Right ventricle myocardium superior (tissue), 1 donor: Measurements from ENCODE around the gene OR2A42. TPM values are rescaled to one million over a fixed set of nuclear protein-coding genes. Genes with fewer than 3 reads are reported as not detected.
"Not testable (repeated sequence)": the region's sequence is repeated elsewhere in the genome, so short reads cannot be mapped to it uniquely, and the experiment has no call there.

Experiments used
- ATAC-seq: fragments of 200-7000 bp; cut with Tn5 transposase; one replicate; pipeline ENCODE4 v1.9.1; 2020; ENCODE audit warnings: mild to moderate bottlenecking; ENCODE audit not compliant: poor library complexity
- DNase-seq: peaks from one replicate; pipeline ENCODE4 v3.0.0-alpha.2; 2020
- intact Hi-C: fragments of 100-400 bp; cut with DNase I; formaldehyde crosslinking; loops from one replicate; pipeline ENCODE4 v1.11.2; 2022
- total RNA-seq: library from RNA; stranded (reverse); fragmentation: NEBNext Ultra II Directional; extraction: Animal tissue kit (Norgen Biotek cat#: 25700); gene quantifications from one replicate; pipeline ENCODE4 v1.2.1, GENCODE V29; 2021
- donor health status: DM: no; HTN: yes; CAD: no; lungs with severe emphysema.

The OR2A42 gene
- total RNA-seq, 1 donor from 2014 or later: not detected

DNA sequence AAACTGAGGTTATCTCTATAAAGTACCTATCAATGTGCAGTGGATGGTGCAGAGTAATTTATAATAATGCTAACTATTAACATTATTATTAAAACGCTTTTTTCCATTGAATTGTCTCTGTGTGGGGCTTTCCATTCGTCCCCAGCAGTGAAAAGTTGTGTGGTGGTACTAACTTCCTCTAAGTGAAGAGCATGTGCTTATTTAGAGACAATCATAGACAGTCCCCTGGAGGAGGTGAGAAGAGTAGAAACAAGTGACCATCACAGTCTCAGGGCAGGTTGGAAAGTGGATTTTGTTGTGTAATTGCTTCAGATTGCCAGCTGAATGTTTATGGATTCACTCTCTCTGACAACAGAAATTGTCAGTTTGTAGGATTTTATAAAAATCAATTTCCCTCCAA is 8.4 kb downstream of the OR2A42 start:
- ATAC-seq, DNase-seq, intact Hi-C loops: not testable (repeated sequence)

DNA sequence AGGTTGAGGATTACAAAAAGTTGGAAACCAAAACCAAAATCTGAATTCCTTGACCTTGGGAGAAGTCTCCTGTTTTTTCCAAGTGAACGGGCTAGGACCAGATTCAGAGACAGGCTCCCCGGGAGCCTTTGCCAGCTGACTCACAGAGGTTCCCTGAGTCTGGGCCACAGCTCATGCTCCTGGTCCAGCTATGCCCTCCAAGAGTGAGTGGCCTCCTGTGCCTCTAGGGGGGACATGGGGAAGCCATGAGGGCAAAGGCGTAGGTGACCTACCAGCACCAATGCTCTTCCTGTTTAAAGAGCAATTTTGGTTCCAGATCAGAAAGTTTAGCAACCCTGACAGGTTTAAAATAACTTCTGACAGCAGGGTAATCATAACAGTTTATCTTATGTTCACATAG is 10.6 kb downstream of the OR2A42 start:
- ATAC-seq, intact Hi-C loops: not testable (repeated sequence)

DNA sequence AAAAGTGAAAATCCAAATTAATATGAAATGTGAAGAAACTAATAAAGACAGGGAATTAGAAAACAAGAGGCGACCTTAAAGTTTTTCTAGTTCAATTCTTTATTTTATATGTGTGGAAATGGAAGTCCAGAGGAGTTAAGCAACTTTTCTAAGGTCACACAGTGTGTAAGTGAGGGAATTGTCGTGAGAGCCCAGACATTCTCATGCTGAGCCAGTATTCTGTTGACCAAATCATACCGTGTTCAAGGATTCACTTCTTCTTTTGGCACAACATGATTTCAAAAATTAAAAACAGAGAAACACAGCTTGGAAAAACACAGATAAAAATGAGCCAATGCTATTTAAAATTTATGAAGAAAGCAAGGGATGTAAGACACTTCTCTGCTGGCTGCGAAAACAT is 12.5 kb downstream of the OR2A42 start:
- intact Hi-C loops, DNase-seq, ATAC-seq: not testable (repeated sequence)

More for the DNA sequence above, 10.6 kb downstream of the OR2A42 start:
- not testable (repeated sequence) for DNase-seq

DNA sequence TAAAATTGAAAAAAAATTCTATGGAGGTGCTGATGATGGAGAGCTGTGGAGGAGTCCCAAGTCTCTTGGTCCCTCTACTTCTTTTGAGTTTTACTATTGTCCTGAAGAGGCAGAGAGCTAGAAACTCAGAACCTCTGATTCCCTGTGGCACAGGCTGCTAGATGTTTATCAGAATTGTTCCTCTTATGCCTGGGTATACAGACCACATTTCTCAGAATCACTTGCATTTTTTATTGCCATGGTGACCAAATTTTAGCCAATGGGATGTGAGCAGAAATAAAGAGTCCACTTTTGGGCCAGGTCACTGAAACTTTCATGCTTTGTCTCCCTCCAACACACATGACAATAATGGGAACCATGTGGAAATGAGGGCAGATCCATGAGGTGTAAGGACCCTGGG is 15.7 kb downstream of the OR2A42 start:
- ATAC-seq, DNase-seq, intact Hi-C loops: not testable (repeated sequence)

DNA sequence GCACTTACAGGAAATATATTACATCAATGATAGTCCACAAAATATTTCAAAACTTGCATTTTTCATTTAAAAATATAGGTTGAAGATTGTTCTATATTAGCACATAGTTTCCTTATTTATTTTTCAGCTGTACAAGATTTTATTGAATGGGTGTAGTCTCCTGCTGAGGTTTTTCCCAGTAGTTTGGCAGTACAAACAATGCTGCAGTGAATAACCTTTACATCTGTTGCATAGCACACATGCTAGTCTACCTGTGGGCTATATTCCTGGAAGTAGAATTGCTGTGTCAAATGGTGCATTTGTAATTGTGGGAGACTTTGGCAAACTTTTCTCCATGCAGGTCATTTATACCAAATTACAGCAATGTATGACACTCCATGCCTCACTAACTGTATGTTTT is 18.9 kb downstream of the OR2A42 start:
- ATAC-seq, DNase-seq, intact Hi-C loops: not testable (repeated sequence)

DNA sequence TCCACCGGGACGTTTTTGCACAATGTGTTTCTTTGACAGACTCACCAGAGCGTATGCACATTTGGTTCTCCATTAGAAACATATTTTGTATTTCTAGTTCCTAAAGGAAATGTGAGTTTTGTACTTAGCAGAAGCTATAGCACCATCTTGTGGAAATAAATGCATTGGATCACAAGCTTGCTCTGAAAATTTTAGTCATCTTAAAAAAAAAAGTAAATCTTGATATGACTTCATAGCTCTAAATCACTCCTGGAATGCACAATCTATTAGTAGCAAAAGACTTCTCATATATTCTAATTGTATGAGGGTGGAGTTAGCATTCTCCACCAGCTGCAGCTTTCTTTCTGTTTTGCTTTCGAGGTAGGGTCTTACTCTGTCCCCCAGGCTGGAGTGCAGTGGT is 20.3 kb downstream of the OR2A42 start:
- ATAC-seq: peak; percentile 17
- intact Hi-C loops, DNase-seq: not testable (repeated sequence)

DNA sequence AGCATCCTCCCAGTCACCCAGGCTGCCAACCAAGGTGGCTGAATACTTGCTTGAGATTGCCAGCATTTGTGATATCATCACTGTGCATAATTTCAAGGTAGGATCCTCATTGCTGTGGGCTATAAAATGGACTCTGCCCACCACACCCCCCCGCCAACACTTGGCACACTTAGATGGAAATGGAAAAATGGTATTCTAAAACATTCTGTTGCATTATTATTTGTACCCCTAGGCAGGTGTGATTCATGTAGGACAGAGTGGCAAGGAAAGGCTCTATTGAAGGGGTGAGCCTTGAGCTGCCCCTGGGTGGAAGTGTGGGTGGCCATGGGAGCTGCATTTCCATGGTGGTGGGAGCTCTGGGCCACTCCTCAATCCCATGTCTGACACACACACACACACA is 20.8 kb downstream of the OR2A42 start:
- intact Hi-C loops, DNase-seq, ATAC-seq: not testable (repeated sequence)

DNA sequence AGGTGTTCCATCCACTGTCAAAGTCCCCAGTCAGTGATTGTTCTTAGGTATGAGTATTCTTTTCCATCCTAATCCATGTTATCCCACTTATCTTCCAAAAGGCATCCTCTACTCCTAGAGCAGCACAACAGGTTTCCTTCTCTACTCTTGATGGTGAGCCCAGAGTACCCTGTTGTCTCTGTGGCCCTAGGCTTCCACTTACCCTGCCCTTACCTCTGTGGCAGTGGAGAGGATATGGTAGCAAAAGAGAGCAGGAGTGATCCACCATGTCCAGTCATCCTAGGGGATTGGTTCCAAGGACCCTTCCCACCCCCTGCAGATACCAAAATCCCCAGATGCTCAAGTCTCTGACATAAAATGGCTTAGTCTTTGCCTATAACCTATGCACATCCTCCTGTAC is 22.2 kb downstream of the OR2A42 start:
- ATAC-seq, DNase-seq, intact Hi-C loops: not testable (repeated sequence)

DNA sequence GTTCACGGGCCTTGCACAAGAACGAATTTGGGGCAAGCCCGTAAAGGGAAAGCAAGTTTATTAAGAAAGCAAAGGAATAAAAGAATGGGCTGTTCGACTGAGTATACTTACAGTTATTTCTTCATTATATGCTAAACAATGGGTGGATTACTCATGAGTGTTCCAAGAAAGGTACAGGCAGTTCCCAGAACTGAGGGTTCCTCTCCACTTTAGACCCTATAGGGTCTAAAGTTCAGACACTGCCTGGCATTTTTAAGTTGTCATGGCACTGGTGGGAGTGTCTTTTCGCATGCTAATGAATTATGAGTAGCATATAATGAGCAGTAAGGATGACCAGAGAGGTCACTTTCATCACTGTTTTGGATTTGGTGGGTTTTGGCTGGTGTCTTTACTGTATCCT is 34.1 kb downstream of the OR2A42 start:
- ATAC-seq, DNase-seq, intact Hi-C loops: not testable (repeated sequence)

DNA sequence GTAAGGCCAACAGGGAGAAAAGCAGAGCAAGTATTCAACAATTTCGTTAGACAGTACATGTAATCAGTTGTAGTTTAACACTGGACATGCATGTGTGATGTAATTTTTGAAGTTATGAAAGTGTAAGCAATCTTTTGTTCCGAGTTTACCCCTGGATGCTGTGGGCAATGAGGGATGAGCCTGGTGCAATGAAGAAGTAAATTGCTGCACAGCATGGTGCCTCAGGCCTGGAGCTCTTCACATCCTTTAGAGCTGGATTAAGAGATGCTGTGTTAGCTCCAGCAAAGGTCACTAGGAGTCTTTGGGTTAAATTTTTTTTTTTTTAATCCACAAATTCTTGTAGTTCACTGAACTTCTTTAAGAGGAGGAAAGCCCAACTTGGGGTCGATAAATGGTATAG is 36.3 kb downstream of the OR2A42 start:
- DNase-seq, intact Hi-C loops, ATAC-seq: not testable (repeated sequence)

DNA sequence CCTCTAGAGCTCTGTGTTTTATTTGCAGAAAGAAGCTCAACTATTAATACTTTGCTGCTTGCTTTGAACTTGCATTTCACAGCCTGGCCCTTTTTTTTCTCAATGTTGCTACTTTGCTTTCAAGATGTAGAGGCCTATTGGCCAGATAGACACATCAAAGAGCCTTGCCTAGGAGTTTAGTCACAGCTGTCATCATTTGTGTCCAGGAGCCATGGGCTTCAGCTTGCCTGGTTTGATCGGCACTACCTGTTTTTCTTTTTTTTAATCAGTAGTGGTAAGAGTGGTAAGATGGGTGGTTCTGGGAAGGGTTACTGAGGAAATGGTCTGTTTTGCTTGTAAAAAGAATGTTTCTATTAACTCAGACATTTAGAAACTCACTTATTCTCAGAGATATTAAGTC is 37.4 kb downstream of the OR2A42 start:
- DNase-seq, ATAC-seq, intact Hi-C loops: not testable (repeated sequence)

DNA sequence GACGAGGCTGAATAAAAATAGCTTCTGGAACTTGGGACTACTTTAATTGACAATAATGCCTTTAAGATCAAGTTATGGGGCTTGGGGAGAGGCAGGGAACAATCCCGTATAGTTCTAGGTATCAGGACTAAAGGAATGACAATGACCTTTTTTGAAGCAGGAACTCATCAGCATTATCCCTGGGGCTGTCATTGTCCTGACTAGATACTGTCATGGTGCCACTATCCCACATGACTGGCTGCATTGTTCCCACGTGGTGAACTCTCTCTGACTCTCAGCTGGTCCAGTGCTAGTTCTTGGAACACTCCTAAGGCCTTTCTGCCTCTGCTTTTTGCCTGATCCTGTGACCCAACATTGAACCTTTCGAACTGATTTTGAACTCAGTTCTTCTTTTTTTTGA is 40.5 kb downstream of the OR2A42 start:
- DNase-seq, ATAC-seq, intact Hi-C loops: not testable (repeated sequence)

DNA sequence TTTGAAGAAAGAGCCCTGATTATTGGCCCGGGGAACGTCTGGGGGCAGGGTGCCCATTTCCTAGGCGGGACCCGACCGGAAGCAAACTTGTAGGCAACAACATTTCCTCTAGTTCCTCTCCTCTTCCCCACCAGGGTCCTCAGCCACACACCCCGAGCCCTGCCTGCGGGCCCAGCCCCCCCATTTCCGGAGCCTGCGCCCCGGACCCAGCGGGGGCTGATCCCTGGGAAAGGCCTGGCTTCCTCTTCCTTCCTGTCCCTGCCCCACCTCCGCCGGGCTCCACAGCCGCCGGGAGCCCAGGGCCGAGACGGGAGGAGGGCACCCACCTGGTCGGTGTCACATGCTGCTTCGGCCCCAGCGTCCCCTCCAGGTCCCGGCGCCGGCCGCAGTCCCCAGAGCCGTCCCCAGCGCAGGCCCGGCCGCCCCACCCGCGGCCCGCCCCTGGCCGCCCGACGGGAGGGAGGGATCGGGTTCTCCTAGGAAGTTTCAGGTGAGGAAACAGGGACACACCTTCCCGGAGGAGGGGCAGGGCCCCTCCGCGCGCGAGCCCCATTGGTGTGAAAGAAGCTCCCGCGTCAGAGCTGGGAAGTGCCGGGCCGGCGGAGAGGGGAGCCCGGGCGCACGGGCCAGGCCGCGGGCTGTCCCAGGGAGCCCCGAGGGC is 44.1 kb downstream of the OR2A42 start, which contains the start of gene ARHGEF35:
Gene ARHGEF35 (minus strand): TSS at position 622 of the 661 bp plus-strand sequence. CDS start 7,450 bp downstream, outside the sequence.
- ATAC-seq: peak; percentile 81
- DNase-seq, intact Hi-C loops: not testable (repeated sequence)

DNA sequence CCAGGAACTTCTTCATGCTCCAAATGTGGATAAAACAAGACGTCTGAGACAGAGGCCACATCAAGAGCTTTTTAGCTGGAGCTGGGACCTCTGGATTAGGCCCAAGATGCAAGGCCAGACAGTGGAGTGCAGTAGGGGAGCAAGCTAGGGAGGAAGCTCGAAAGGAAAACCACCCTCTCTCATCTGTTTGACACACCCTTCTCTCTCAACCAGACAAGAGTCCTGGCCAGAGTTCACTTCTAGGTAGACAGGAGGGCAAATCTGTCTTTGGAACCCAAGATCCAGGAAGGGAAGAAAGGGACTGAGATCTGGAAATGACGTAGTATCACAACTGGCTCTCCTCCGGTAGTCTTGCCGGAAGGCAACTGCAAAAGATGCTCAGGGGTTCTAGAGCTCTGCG is 45.0 kb downstream of the OR2A42 start:
- peak; percentile 6 for ATAC-seq
- DNase-seq, intact Hi-C loops: not testable (repeated sequence)

DNA sequence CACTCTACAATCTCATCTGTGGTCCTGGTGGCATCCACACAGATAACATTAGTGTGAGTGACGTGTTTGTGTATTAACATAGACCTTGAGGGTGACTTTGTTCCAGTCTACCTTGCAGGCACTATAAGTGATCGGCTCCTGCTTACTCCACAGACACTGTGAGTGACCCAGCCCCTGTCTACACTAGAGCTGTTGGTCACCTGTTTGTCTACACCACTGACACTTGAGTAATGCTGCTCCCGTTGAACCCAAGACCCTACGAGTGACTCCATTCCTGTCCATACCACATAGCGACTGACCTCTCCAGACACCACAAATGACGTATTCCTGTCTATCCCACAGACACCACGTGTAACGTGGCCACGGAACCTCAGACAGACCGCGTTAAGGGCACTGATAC is 45.6 kb downstream of the OR2A42 start:
- ATAC-seq, DNase-seq, intact Hi-C loops: not testable (repeated sequence)

DNA sequence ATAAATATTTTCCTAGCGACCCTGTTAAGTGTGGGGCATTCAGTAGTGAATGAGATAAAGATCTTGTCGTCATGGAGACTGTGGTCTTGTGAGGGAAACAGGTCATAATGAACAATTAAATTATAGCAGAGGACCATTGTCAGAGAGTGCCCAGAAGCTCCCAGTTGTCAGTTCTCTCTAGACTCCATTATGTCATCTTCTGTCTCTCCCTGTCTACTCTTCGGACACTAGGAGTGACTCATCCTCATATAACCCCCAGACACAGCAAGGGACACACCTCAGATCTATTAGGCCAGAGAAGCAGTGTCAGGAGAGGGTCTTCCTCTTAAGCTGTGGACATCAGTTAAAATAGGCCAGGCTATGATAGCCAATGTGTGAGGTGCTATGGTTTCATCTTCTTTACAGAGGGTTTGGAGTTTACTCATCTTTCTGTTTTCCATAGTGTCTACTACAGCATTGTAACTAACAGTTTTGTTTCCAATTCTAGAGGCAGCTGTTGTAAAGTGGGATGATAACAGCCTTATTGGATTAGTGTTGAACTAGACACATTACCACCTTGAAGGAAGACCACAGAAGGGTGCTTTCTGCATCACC is 50.7 kb downstream of the OR2A42 start:
- intact Hi-C loops, DNase-seq, ATAC-seq: not testable (repeated sequence)

DNA sequence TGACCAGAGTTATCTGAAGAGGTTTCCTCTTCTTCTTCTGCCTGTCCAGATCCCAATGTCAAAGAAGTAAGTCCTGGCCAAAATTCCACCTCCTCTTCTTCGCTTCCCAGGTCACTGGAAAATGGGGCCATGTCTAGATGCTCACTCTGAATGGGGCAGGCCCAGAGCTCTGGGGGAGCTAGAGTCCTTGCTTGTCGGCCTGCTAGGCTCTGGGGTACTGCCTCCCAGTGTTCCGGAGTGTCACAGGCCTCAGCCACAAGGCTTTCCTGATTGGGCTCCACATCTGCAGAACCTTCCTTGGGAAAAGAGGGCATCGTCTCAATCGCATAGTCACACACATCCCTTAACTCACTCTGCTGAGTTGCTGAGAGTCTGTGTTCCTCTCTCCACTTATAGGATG is 51.6 kb downstream of the OR2A42 start:
- DNase-seq, ATAC-seq: not testable (repeated sequence)

DNA sequence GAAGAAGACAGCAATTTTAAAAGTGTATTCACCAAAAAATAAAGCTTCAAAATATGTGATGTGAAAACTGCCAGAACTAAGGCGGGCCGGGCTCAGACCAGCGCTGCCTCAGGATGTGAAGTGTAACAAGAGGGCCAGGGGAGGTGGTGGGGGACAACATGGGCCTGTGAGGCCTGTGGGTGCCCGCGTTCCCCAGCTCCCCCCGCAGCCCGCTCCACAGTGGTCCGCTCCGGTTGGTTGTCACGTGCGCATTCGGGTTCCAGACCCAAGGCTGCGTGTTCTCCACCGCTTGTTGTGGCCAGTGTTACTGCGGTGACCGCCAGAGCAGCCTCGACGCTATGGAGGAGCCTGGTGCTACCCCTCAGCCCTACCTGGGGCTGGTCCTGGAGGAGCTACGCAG is 56.2 kb downstream of the OR2A42 start, which contains the start of gene CTAGE4:
Gene CTAGE4 (plus strand): TSS at position 301 of the 400 bp plus-strand sequence. CDS start 38 bp downstream, at position 339.
- DNase-seq, intact Hi-C loops, ATAC-seq: not testable (repeated sequence)

More for the DNA sequence above, 51.6 kb downstream of the OR2A42 start:
- intact Hi-C loops: not testable (repeated sequence)

DNA sequence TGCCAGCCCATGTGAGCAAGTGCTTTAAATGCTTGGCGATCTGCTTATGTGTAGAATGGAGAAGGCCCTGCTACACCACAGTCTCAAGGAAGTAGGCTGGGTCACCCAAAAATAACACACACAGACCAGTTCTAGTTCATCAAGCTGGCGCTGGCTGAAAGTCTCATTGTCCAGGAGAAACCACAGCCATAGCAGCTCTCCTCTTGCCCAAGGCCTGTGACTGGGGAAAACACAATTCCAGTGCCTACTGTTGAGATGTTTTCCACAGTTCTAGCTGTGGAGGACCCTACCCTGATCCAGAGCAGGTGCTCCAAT is 60.3 kb downstream of the OR2A42 start:
- DNase-seq, ATAC-seq: not testable (repeated sequence)
- intact Hi-C loops: loop anchor here (5.0 kb wide), 1 partner anchor 213 kb away; no protein-coding TSS in a partner anchor
